AG08396 (cell line): Measurements from ENCODE around the gene CAMTA1.

ENCODE experiments used
- DNase-seq: peaks from one replicate; pipeline ENCODE4 v3.0.0; 2012; ENCODE audit warnings: low spot score, mixed read lengths

Gene CAMTA1

DNA sequence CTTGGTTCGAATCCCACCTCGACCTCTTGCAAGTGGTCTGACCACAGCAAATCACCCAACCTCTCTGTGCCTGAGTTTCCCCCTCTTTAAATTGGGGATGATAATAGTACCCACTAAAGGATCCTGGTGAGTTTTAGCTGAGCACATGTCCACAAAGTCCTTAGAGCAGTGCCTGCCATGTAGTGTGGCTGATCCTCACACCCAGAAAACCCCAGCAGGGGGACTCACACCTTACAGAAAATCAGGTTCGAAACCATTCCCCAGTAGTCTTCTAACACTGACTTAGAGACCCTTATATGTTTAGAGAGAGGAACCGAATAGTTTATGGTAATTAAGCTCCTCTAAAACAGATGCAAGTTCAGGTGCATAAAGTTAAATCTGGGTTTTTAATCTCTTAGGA, 89.0 kb downstream of the CAMTA1 start:
- no peak for DNase-seq

DNA sequence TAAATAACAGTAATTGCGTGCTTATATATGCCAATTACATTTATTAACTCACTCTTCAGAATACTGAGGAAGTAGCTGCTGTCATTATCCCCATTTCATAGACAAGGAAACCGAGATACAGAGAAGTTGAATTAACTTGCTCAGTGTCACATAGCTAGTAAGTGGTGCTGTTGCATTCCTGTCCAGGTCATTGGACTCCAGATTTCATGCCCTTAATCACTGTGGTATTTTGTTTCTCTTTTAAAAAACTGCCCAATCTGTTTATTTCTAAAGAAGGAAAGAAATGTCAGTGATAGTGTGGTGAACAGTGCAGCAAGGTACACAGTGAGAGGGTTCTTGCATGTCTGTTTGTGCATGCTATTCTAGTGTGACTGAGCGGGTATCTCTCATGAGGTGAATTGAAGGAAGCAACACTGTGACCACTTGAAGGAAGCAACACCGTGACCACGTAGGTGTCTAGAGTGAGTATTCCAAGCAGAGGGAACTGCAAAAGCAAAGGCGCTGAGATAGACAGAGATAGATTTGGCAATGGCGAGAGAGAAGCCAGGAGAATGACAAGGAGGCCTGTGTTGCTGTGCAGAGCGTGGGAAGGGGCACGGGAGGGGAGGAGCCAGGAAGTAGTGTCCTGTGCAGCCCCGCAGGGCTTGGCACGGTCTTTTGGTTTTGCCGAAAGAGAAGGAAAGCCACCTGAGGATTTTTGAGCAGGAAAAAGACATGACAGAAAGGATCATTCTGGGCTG, 95.9 kb downstream of the CAMTA1 start:
- DNase-seq: no peak

DNA sequence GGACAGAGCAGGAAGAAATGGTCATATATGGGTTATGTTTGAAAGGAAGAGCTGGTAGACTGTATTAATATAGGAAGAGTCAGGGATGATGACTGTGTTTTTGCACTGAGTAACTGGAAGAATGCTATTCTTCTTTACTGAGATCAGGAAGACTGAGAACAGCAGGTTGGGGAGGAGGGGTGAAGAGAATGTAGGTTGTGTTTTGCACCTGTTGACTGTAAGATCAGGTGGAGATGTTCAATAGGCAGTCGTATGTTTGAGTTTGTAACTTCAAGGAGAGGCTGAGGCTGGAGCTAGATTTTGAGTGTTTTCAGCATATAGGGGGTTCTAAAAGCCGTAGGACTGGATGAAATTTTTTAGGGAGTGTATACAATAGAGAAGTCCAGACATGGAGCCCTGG, 97.2 kb downstream of the CAMTA1 start:
- no peak for DNase-seq

DNA sequence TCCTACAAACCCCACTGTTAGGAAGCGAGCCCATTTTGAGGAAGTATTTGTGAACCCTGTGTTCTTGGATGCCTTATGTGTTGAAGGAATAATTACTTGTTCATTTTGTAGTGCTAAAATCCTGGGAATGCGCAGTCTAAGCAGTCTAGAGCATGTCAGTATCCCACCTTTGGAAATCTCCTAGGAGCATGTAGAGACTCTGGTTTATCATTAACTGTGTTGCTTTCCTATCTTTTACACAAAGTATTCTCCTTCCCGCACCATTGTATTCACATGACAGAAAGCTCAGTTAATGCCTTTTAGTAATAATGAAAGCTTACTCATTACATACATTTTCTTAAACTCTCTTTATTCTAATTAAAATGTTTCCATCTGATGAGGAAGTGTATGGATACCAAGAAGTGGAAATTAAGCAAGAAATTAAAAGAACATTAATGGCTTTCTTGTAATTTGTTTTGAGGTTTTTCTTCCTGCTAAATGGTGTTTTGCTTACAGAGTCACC, 99.4 kb downstream of the CAMTA1 start:
- no peak for DNase-seq

DNA sequence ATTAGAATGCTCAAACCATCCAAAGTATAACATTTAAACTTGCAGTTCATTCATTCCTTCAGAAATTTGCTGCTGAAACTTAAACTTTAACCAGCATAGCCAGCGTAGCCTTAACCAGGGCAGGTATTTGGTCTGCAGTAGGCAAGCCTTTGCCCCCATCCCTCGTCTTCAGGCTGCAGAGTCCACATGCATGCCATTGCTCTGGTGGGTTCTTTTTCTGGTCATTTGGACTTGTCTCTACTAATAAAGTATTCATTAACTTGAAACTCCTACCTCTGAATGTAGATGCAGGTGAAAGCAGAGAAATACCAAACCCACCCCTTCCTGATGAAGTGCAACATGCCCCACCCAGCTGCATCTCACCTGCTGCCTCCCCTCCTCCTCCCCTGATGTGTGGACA, 100.2 kb downstream of the CAMTA1 start:
- no peak for DNase-seq

DNA sequence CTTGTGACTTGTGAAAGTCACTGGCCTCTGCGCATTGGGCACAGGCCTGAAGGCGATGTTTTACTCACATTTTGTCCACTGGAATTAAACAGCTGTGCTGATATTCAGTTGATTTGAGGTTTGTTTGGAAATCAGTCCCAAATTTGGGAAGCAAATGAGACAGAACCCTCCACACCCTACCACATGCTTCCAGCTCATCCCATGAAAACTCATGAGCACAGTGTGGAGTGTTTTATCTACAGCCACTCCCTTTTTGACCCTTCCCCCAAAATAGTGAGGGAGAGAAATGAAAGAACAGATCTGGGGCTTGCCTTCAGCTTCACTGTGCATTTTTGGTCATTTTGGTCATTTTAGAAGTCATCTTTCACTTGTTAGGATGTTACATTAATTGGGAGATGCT, 101.3 kb downstream of the CAMTA1 start:
- DNase-seq: no peak

DNA sequence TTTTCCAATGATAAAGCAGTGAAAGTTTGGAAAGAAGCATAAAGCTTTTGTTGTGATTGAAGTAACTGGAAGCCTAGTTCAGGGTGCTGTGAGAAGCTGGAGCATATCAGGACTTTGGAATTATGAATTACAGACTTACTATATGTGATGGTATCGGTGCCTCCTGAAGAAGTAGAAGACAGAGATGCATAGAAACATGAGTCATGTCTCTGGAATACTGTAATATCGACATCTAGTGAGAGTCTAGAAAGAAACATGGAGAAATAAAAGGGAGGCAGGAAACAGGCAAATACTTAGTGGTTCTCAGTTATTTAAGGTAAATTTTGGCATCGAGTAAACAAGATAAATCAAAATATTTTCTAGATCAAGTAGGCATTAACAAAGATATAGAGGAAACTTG, 103.0 kb downstream of the CAMTA1 start:
- DNase-seq: no peak

DNA sequence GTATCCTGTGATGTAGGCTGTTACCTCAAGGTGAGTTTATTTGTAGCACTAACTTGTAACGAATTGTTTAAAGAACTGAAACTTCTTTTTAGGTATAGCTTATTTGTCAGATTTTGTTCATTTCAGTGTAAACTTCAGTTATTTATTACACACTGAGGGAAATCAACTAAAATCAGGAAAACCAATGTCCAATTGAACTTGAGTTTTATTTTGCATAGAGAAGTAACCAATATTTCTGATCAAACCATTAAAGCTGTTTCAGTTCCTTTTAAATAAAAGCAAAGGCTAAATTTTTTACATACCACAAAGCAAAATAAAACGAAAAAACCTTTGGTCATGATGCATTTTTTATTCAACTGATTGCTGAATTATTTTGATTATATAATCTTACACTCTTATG, 103.6 kb downstream of the CAMTA1 start:
- no peak for DNase-seq

DNA sequence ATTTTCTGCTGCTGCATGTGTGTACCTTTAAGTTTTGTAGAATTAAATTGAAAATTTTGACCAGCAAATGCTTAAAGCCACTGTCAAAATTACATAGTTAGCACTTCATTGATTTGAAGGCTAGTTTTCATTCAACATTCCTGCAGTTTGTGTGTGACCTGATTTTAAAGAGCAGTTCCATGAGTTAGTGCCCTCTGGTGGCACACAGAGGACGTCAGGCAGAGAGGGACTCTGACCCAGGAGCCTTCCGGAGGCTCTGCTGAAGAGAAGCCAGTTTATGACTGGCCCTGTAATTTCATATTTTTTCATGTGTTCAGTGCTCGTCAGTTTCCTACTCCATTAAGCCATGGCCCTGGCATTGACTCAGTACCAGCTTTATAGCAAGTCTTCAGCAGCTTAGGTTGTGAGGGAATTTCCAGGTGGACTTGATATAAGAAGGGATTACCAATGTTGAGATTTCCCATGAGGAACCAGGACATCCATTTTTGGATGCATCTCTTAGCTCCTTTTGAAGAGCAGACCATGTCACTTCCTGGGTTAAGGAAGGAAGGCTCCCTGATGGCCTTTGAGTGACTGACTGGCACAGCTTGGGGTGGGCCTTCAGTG, 104.7 kb downstream of the CAMTA1 start:
- peak; percentile 65 for DNase-seq

DNA sequence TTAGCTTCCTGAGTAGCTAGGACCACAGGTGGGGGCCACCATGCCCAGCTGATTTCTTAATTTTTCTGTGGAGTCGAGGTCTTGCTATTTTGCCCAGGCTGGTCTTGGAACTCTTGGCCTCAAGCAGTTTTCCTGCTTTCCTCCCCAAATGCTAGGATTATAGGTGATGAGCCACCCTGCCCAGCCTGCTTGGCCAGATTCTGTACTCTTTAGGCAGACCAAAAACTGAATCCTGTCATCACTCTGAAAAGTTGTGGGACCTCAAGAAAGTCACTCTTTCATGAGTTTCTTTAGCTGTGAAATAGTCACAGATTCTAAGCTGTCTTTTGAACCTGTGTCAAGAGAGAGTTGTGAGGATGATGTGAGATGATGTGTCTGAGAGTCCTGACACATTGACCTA, 105.4 kb downstream of the CAMTA1 start:
- no peak for DNase-seq

DNA sequence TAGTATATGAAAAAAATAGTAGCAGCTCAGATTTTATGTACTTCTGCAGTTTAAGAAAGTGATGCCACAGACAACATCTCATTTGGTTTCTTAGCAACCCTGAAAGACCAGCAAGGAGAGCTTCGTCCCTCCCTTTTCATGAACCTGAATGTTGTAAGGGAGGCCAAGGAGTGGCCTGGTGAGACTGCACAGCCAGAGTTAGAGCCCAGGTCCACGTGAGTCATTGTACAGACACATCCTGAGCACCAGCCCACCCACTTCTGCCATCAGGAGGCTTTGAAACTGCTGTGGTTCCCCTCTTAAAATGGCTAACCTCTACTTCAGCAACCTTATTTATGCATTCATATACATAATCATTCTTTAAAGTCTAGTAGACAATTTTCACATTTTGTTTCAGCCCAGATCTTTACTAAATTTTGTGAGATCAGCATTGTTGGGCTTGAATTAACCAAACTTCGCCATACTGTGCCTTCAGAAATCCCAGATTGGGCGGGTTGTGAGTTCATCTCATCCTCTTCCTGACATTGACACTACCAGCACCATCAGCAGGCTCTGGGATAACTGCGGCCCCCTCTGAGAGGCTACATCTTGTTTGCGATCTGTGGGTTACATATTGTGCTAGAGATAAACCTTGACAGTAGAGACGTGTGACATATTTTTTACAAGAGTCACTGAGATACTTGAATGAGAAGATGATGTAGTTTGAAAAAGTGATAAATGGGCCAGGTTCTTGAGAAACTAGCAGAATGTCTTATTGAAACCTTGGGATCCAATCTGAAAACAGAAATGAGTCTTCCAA, 106.7 kb downstream of the CAMTA1 start:
- DNase-seq: no peak

DNA sequence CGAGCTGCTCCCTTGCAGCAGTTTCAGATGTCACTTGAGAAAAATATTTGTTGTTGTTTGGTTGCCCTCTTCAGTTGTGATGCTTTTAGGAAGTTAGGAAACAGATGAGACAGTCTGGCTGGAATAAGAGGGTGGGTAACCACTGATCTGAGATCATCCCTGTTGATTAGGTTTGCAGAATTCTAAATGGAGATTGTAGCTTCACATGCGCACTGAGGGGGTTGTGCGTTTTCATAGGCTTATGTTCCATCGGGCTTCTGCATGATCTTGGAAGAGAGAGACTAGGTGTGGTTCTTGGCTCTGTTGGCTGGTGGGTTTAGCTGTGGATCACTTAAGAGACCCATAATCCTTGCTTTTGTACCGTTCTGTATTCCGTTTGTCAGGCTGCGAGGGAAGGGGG, 108.1 kb downstream of the CAMTA1 start:
- no peak for DNase-seq

DNA sequence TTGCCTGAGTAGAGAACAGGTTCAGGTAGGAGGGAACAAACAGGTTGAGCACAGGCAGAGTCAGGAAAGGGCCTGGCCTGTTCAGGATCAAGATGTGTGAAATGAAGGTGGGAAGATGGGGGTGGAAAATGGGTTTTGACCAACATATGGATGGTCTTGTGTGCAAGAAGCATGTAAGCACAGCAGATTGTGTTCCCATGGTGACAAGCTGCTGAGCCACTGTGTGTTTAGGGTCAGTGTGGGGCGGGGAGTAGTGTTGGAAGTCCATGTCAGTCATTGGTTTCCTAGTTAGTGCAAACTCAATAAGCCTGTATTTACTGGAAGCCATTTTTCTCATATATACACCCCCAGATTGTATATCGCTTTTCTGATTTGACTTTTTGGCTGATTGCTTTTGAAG, 111.9 kb downstream of the CAMTA1 start:
- DNase-seq: no peak

DNA sequence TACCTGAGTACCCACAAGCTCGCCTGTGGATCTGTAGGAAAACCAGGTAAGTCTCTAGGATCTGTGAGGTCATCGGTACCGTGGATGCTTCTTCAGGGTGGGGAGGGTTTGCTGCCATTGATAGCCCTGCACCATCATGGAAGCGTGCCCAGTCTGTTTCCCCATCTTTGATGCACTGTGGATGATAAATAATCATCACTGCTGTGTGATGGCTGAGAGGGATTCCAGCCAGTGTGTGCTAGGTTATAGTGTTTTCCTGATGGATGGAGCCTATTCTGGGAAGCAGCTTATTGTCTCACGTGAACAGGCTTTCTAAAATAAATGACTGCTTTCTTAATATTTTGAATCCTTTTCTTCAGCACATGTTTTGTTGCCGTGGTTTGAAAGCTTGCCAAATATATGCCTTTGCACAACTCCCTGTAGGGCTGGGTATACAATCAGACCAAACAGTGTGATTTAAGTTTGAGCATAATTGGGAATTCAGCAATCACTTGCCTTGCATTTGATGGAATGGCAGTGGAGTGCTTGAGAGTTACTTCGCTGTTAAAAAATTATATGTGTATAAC, 113.8 kb downstream of the CAMTA1 start:
- no peak for DNase-seq

DNA sequence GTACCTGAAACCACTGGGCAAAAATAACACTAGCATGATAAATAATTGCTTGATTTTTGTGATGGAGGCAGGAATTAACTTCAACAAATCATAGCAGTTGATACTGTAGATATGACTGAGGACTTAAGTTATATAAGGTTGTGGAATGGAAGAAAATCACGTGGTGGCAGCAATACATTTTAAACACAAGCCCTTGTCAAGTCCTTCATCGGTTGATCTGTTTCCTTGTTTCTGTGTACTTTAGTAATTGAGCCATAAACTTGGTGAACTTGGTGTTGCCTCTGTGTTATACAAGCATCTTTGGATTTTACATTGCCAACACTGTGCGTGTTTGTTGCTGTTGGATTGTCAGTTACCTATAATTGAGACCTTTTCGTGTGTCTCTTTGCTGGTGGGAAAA, 114.4 kb downstream of the CAMTA1 start:
- DNase-seq: no peak

DNA sequence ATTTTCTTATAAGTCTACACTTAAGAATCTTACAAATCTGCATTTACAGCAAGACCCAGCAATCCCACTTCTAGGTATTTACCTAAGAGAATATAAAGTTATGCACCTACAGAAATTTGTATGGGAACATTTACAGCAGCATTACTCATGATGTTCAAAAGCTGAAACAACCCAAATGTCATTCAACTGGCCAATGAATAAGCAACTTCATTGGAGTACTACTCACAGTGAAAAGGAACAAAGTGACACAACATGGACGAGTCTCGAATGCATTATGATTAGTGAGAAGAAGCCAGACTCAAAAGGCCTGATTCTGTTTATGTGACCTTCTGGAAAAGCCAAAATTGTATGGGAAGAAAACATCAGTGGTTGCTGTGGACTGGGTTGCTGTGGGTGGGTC, 116.9 kb downstream of the CAMTA1 start:
- DNase-seq: no peak

DNA sequence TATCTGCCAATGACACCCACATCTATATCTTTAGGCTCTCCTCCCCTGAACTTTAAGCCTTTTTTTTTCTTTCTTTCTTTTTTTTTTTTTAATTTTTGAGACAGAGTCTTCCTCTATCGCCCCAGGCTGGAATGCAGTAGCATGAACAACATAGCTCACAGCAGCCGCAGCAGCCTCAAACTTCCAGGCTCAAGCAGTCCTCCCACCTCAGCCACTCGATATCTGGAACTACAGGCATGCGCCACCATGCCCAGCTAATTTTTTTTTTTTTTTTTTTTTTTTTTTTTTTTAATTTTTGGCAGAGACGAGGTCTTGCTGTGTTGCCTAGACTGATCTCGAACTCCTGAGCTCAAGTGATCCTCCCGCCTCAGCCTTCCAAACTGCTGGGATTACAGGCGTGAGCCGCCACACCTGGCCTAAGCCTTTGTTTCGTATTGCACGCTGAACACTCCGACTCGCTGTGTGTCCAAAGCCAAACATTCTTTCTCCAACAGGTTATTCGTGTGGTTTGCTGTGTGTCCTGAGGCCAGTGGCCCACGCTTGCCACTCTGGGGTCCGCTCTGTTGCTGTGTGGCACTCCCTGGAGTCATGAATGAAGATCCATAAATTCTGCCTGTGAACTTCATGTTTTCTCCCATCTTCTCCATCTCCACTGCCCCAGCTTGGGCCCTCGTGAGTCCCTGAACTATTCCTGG, 119.4 kb downstream of the CAMTA1 start:
- DNase-seq: no peak

DNA sequence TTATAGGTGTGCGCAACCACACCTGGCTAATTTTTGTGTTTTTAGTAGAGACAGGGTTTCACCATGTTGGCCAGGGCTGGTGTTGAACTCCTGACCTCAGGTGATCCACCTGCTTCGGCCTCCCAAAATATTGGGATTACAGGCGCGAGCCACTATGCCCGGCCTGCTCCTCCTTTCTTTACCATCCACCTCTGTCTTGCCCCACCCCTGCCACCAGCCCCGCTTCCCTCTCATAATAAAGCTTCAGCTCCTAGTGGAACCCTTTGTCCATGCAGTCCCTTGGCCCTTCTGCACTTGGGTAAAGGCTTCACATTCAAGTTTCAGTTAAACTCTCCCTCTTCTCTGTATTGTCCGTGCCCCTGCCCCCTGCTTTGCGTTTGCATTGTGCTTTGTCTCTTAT, 120.1 kb downstream of the CAMTA1 start:
- no peak for DNase-seq

DNA sequence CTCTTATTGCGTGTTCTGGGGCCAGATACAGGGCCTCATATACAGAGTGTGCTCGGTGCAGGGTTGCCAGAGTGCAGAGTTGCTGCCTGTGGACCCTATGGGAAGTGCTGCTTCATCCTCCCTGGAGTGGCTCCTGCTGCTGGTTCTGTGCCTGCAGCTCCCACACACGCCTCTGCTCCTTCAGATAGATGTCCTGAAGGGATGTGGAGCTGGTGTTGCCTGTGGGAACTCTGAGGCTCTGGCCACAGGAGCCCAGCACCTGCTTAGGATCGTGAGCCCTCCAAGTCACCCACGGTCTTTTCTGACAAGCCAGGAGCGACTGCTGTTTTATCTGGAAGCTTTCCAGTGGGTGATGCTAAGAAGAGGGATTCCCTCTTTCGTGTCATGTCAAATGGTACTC, 120.5 kb downstream of the CAMTA1 start:
- DNase-seq: no peak

DNA sequence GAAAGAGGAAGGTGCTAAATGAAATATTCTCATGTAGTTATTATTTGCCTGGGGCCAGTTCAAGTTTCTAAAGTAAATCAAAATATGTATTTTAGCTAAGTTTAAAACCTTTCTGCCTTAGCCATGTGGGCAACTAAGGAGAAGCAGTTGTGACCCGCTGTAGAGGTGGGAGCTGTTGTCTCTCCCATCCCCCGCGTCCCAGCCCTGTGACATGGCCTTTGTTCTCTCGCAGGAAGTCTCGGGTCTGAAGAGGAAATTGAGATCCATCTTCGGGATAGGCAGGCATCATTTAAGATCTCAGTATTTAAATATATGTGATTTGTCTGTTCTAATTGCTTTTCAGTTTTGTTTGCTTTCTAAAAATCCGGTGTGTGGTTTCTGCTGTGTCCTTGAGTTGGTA, 121.5 kb downstream of the CAMTA1 start:
- no peak for DNase-seq

DNA sequence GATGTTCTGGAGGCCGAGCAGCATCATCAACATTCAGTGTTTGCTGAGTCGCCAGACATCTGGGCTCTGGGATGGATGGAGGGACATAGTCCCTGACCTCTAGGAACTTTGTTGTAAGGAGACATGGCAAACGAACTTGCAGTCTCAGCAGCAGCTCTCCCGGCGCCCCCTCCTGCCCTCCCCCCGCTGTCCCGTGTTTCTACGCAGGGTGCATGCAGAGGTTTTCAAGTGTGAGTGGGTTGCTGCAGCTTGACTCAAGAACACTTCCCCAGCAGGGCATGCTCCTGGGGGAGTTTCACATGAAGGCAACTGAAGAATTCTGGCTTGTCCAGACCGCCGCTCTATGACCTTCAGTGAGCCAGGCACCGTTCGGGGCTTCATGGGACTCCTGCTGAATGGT, 121.9 kb downstream of the CAMTA1 start:
- no peak for DNase-seq
